Activated T-helper 17 cell treated with anti-CD3 and anti-CD28 coated beads, Interleukin-2, amount 50 U/mL, for 72 hours (primary cell): ENCODE measurements around the gene MAP2K6. TPM values are rescaled to one million over a fixed set of nuclear protein-coding genes. Genes with fewer than 3 reads are reported as not detected.

Experiments used
- ATAC-seq: fragments of 150-1000 bp; cut with Tn5 transposase; replicated peaks from 2 replicates; pipeline ENCODE4 v1.10.0; 2021; ENCODE audit warnings: mild to moderate bottlenecking, moderate library complexity
- H3K27ac Mint-ChIP-seq: one replicate; pipeline ENCODE4 v1.8.0; 2022; ENCODE audit warnings: mixed read lengths
- H3K27me3 Mint-ChIP-seq: one replicate; pipeline ENCODE4 v1.8.0; 2022; ENCODE audit warnings: mixed read lengths
- H3K36me3 Mint-ChIP-seq: one replicate; pipeline ENCODE4 v1.8.0; 2022; ENCODE audit warnings: low read depth, mild to moderate bottlenecking, mixed read lengths
- H3K4me1 Mint-ChIP-seq: one replicate; pipeline ENCODE4 v1.8.0; 2022; ENCODE audit warnings: mixed read lengths
- H3K4me3 Mint-ChIP-seq: one replicate; pipeline ENCODE4 v1.8.0; 2022; ENCODE audit warnings: mild to moderate bottlenecking, mixed read lengths
- H3K9me3 Mint-ChIP-seq: one replicate; pipeline ENCODE4 v1.8.0; 2022; ENCODE audit warnings: mixed read lengths
- total RNA-seq, 2 donors: library from RNA; stranded (reverse); gene quantifications; one replicate each; pipeline ENCODE4 v1.2.3, GENCODE V29; 2022

MAP2K6 gene
- total RNA-seq, 2 donors from 2014 or later: 2.4 to 3.9 TPM

DNA sequence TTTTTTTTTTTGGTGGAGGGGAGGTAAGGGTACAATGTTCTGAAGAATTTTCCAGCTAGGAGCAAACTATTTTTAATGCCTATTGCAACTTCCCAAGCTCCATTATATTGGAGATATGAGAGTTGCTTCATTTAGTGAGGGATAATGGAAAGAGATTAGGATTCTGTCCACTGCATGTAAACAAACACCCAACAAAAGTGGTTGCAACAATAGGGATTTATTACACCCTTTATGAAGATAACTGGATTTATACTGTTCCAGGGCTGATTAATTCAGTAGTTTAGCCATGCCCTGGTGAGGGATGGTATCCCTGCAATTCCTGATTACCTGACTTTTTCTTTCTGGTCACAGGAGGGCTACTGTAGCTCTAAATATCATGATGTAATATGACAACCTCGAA, 40.5 kb downstream of the MAP2K6 start:
- Mint-ChIP-seq H3K4me3 (no peak overlapping the region), H3K36me3 (no peaks in the 10 kb centered on the region), H3K27ac (no peak overlapping the region), H3K27me3 (no peaks in the 10 kb centered on the region), H3K9me3 (no peaks in the 10 kb centered on the region), H3K4me1 (peaks cover 19% of the 10 kb centered on the region)
- no peak for ATAC-seq

DNA sequence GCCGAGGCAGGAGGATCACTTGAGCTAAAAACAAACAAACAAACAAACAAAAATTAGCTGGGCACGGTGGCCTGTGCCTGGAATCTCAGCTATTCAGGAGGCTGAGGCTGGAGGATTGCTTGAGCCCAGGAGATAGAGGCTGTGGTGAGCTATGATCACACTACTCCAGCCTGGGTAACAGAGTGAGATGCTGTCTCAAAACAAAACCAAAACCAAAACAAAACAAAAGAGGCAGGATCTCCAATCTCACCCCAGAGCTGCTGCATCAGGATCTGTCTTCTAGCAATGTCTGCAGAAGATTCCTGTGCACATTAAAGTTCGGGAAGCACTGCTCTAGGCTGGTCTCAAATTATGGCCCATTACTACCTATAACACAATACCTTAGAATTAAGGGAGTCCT, 43.1 kb downstream of the MAP2K6 start:
- no peaks in the 10 kb centered on the region for H3K27me3 Mint-ChIP-seq
- peaks cover 5% of the 10 kb centered on the region for H3K4me1 Mint-ChIP-seq
- H3K4me3 Mint-ChIP-seq: no peak overlapping the region
- no peak overlapping the region for H3K27ac Mint-ChIP-seq
- no peaks in the 10 kb centered on the region for H3K36me3 Mint-ChIP-seq
- H3K9me3 Mint-ChIP-seq: no peaks in the 10 kb centered on the region
- ATAC-seq: peak; percentile 66

- Mint-ChIP-seq H3K36me3 (no peaks in the 10 kb centered on the region), H3K4me3 (no peak overlapping the region), H3K27me3 (no peaks in the 10 kb centered on the region), H3K9me3 (no peaks in the 10 kb centered on the region), H3K4me1 (peaks cover 5% of the 10 kb centered on the region), H3K27ac (no peak overlapping the region)
- ATAC-seq: no peak
These were observed 46.7 kb downstream of the MAP2K6 start for GRCh38 chr17:69460963-69461922.

GRCh38 chr17:69461951-69462369, 47.5 kb downstream of the MAP2K6 start:
- H3K27me3 Mint-ChIP-seq: no peaks in the 10 kb centered on the region
- no peak overlapping the region for H3K27ac Mint-ChIP-seq
- H3K36me3 Mint-ChIP-seq: no peaks in the 10 kb centered on the region

GRCh38 chr17:69462882-69463281, 48.4 kb downstream of the MAP2K6 start:
- Mint-ChIP-seq H3K27me3 (no peaks in the 10 kb centered on the region), H3K36me3 (no peaks in the 10 kb centered on the region), H3K27ac (no peak overlapping the region), H3K9me3 (no peaks in the 10 kb centered on the region), H3K4me1 (no peaks in the 10 kb centered on the region), H3K4me3 (no peak overlapping the region)
- ATAC-seq: no peak

More at GRCh38 chr17:69461951-69462369, 47.5 kb downstream of the MAP2K6 start:
- no peak overlapping the region for H3K4me3 Mint-ChIP-seq
- peaks cover under 1% of the 10 kb centered on the region for H3K4me1 Mint-ChIP-seq
- ATAC-seq: no peak
- H3K9me3 Mint-ChIP-seq: no peaks in the 10 kb centered on the region

- no peaks in the 10 kb centered on the region for H3K27me3 Mint-ChIP-seq
- no peak overlapping the region for H3K27ac Mint-ChIP-seq
- H3K4me1 Mint-ChIP-seq: no peaks in the 10 kb centered on the region
- H3K4me3 Mint-ChIP-seq: no peak overlapping the region
- H3K9me3 Mint-ChIP-seq: no peaks in the 10 kb centered on the region
- no peaks in the 10 kb centered on the region for H3K36me3 Mint-ChIP-seq
- ATAC-seq: no peak
These were observed 52.0 kb downstream of the MAP2K6 start for GRCh38 chr17:69466451-69466850.

DNA sequence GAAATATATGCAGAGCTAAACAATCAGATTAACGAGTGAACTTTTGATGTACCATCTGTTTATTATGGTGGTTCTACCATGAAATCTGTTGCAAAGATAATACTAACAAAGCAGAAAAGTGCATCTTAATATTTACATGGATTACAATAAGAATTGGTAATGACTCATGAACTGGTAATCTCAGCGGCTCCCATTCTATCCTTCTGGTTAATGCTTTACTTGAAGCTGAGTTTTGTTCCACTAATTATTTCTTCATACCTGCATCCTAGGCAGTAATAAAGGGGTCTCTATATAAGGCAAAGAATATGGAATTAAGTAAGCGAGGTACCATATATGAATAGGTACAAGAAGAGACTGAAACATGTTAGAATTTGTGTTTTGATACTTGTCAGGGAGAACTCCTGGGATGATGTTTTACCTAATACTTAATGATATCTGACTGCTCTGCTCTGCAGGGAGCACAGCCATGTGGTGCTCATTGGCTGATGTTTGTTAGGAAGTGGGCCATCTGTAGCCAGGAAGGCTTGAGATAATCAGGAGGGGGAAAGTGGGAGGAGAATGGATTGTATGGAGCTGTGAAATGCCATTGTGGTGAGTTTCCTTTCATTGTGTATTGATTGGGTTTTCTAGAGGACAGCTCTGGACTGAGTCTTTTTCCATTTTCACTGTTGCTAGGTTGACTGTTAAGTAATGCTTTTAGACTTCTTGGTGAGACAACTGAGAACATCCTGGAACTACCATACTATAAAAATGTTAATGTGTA, 52.6 kb downstream of the MAP2K6 start:
- Mint-ChIP-seq H3K27ac (no peak overlapping the region), H3K4me3 (no peak overlapping the region), H3K9me3 (no peaks in the 10 kb centered on the region), H3K36me3 (no peaks in the 10 kb centered on the region), H3K4me1 (no peaks in the 10 kb centered on the region), H3K27me3 (no peaks in the 10 kb centered on the region)
- no peak for ATAC-seq

GRCh38 chr17:69468207-69468606, 53.7 kb downstream of the MAP2K6 start:
- Mint-ChIP-seq H3K27me3 (no peaks in the 10 kb centered on the region), H3K4me1 (no peaks in the 10 kb centered on the region), H3K9me3 (no peaks in the 10 kb centered on the region), H3K4me3 (no peak overlapping the region), H3K27ac (peak overlapping the region; percentile 11), H3K36me3 (no peaks in the 10 kb centered on the region)
- no peak for ATAC-seq

- ATAC-seq: no peak
- Mint-ChIP-seq H3K36me3 (no peaks in the 10 kb centered on the region), H3K4me3 (no peak overlapping the region), H3K27ac (no peak overlapping the region), H3K9me3 (no peaks in the 10 kb centered on the region), H3K27me3 (no peaks in the 10 kb centered on the region), H3K4me1 (no peaks in the 10 kb centered on the region)
These were observed 56.2 kb downstream of the MAP2K6 start for GRCh38 chr17:69470702-69471101.

DNA sequence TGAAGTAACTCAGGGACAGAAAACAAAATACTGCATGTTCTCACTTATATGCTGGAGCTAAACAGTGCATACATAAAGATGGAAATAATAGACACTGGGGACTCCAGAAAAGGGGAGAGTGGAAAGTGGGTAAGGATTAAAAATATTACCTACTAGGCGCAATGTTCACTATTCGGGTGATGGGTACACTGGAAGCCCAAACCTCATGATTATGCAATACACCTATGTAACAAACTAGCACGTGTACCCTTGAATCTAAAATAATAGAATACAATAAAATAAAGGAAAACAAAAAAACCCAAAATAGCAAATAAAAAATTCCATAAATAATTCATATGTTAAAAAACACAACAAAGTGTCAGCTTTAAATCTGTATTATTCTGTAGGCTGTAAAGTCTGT, 56.9 kb downstream of the MAP2K6 start:
- H3K27me3 Mint-ChIP-seq: no peaks in the 10 kb centered on the region
- no peaks in the 10 kb centered on the region for H3K9me3 Mint-ChIP-seq
- no peaks in the 10 kb centered on the region for H3K4me1 Mint-ChIP-seq
- no peak for ATAC-seq
- no peak overlapping the region for H3K27ac Mint-ChIP-seq
- H3K36me3 Mint-ChIP-seq: no peaks in the 10 kb centered on the region
- H3K4me3 Mint-ChIP-seq: no peak overlapping the region

- Mint-ChIP-seq H3K27ac (no peak overlapping the region), H3K36me3 (no peaks in the 10 kb centered on the region), H3K9me3 (no peaks in the 10 kb centered on the region), H3K4me3 (no peak overlapping the region), H3K4me1 (peaks cover 6% of the 10 kb centered on the region), H3K27me3 (no peaks in the 10 kb centered on the region)
- no peak for ATAC-seq
These were observed 59.6 kb downstream of the MAP2K6 start for GRCh38 chr17:69473841-69474831.

GRCh38 chr17:69477204-69477902, 62.9 kb downstream of the MAP2K6 start:
- H3K9me3 Mint-ChIP-seq: no peaks in the 10 kb centered on the region
- peaks cover 6% of the 10 kb centered on the region for H3K4me1 Mint-ChIP-seq
- no peak for ATAC-seq
- no peak overlapping the region for H3K4me3 Mint-ChIP-seq
- H3K36me3 Mint-ChIP-seq: no peaks in the 10 kb centered on the region
- H3K27me3 Mint-ChIP-seq: no peaks in the 10 kb centered on the region
- no peak overlapping the region for H3K27ac Mint-ChIP-seq

DNA sequence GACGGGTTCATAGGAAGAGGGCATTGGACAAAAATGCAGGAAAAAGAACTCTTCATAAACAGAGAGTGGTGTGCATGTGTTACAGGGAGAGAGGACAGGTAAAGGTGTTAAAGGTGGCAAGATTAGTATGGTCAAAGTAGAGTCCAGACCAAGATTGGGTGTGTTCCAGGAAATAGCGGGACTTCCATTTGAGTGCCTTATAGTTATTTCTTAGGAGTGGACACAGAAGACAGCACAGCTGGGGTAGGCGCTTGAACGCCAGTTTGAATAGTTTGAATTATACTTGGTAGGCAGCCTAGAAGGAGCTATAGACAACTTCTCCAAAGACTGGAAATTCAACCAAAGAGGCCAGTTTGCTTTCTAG, 63.4 kb downstream of the MAP2K6 start:
- Mint-ChIP-seq H3K27ac (no peak overlapping the region), H3K27me3 (no peaks in the 10 kb centered on the region), H3K36me3 (no peaks in the 10 kb centered on the region), H3K4me3 (no peak overlapping the region), H3K9me3 (no peaks in the 10 kb centered on the region), H3K4me1 (peaks cover 6% of the 10 kb centered on the region)
- ATAC-seq: no peak
